C4-2B (cell line): ENCODE data around the gene DIPK1A.

Source experiments
- ZFX ChIP-seq: fragments of 450-650 bp; IDR thresholded peaks from 2 replicates; pipeline ENCODE4 v1.6.1; 2017
- TF ChIP-seq, protein P1 (sequence below): fragments of 450-650 bp; conservative IDR thresholded peaks from 2 replicates; pipeline ENCODE4 v1.5.1; 2017; ENCODE audit warnings: mild to moderate bottlenecking

- TF ChIP-seq, protein P1, sequence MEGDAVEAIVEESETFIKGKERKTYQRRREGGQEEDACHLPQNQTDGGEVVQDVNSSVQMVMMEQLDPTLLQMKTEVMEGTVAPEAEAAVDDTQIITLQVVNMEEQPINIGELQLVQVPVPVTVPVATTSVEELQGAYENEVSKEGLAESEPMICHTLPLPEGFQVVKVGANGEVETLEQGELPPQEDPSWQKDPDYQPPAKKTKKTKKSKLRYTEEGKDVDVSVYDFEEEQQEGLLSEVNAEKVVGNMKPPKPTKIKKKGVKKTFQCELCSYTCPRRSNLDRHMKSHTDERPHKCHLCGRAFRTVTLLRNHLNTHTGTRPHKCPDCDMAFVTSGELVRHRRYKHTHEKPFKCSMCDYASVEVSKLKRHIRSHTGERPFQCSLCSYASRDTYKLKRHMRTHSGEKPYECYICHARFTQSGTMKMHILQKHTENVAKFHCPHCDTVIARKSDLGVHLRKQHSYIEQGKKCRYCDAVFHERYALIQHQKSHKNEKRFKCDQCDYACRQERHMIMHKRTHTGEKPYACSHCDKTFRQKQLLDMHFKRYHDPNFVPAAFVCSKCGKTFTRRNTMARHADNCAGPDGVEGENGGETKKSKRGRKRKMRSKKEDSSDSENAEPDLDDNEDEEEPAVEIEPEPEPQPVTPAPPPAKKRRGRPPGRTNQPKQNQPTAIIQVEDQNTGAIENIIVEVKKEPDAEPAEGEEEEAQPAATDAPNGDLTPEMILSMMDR, result no peak
- no peak for TF ChIP-seq ZFX
Observed at GRCh38 chr1:92922356-92923035, 38.8 kb downstream of the DIPK1A start.
